GM12878 (cell line): ENCODE measurements around the gene AGAP1.

Experiments used
- MTA2 ChIP-seq: fragments of 450-650 bp; IDR thresholded peaks from 2 replicates; pipeline ENCODE4 v1.6.1; 2016; ENCODE audit warnings: low read depth, mild to moderate bottlenecking, moderate library complexity
- POLR2A ChIP-seq: IDR thresholded peaks from 2 replicates; pipeline ENCODE4 v1.6.1; 2011; ENCODE audit warnings: low read depth, mild to moderate bottlenecking, low read length
- RBBP5 ChIP-seq: fragments of 200-600 bp; sonication (generic); conservative IDR thresholded peaks from 2 replicates; pipeline ENCODE4 v1.6.1; 2016
- SP1 ChIP-seq: IDR thresholded peaks from one replicate; pipeline ENCODE4 v1.6.1; 2011; ENCODE audit warnings: low read depth, low read length
- SRF ChIP-seq, 2 experiments: IDR thresholded peaks; 2 replicates each; pipeline ENCODE4 v1.6.1; 2011; ENCODE audit warnings: low read depth in 2 of 2, low read length in 2 of 2, mild to moderate bottlenecking in 1 of 2, moderate library complexity in 1 of 2
- YY1 ChIP-seq: IDR thresholded peaks from 2 replicates; pipeline ENCODE4 v1.6.1; 2011; ENCODE audit warnings: low read depth, mild to moderate bottlenecking, low read length
- ZNF622 ChIP-seq: fragments of 450-650 bp; IDR thresholded peaks from 2 replicates; pipeline ENCODE4 v1.6.1; 2017; ENCODE audit warnings: mild to moderate bottlenecking, inconsistent platforms
- TF ChIP-seq, protein P1 (sequence below): IDR thresholded peaks from 2 replicates; pipeline ENCODE4 v1.6.1; 2011; ENCODE audit warnings: low read depth, mild to moderate bottlenecking, low read length, moderate library complexity, borderline replicate concordance; ENCODE audit errors: extremely low read depth
- TF ChIP-seq, protein P2 (sequence below), 3 experiments: IDR thresholded peaks in 2 of 3; conservative IDR thresholded peaks in 1 of 3; 2 replicates each; pipeline ENCODE4 v1.5.1; 2011; ENCODE audit warnings: low read depth in 3 of 3, low read length in 3 of 3, mild to moderate bottlenecking in 3 of 3, control low read depth in 2 of 3, moderate library complexity in 2 of 3, inconsistent platforms in 1 of 3, mixed read lengths in 1 of 3; ENCODE audit not compliant: control insufficient read depth in 2 of 3, insufficient read depth in 1 of 3; ENCODE audit errors: extremely low read depth in 1 of 3
- TF ChIP-seq, protein P3 (sequence below): IDR thresholded peaks from 2 replicates; pipeline ENCODE4 v1.6.1; 2012; ENCODE audit warnings: low read length, inconsistent platforms
- TF ChIP-seq, protein P4 (sequence below): IDR thresholded peaks from 2 replicates; pipeline ENCODE4 v1.6.1; 2011; ENCODE audit warnings: low read depth, low read length, improper control_type of control experiment, borderline replicate concordance

DNA sequence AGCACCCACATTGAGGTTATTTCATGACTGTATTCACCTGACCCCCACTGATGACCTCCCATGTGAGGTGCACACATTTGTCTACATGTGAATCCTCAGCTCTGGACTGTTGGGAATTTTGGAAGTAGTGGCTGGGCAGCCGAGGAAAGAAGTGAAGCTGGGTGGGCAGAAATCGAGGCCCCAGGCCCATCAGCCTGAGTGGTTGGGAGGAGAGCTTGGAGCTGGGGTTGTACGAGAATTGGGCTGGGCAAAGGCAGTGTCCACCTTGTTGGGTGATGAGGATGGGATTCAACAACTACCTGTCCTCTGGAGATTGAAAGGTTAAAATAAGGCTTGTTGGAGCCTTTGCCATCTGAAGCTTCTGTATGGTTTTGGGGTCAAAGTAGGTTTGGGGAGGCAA is 35.8 kb downstream of the AGAP1 start:
- TF ChIP-seq, protein P1, sequence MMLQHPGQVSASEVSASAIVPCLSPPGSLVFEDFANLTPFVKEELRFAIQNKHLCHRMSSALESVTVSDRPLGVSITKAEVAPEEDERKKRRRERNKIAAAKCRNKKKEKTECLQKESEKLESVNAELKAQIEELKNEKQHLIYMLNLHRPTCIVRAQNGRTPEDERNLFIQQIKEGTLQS, result no peak
- TF ChIP-seq, protein P2, sequence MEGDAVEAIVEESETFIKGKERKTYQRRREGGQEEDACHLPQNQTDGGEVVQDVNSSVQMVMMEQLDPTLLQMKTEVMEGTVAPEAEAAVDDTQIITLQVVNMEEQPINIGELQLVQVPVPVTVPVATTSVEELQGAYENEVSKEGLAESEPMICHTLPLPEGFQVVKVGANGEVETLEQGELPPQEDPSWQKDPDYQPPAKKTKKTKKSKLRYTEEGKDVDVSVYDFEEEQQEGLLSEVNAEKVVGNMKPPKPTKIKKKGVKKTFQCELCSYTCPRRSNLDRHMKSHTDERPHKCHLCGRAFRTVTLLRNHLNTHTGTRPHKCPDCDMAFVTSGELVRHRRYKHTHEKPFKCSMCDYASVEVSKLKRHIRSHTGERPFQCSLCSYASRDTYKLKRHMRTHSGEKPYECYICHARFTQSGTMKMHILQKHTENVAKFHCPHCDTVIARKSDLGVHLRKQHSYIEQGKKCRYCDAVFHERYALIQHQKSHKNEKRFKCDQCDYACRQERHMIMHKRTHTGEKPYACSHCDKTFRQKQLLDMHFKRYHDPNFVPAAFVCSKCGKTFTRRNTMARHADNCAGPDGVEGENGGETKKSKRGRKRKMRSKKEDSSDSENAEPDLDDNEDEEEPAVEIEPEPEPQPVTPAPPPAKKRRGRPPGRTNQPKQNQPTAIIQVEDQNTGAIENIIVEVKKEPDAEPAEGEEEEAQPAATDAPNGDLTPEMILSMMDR (IDR thresholded peaks at IDR 0.05 in 2 of 3, conservative IDR thresholded peaks at IDR 0.05 in 1 of 3; ENCODE audit: control insufficient read depth in 2 of 3, extremely low read depth in 1 of 3, insufficient read depth in 1 of 3, low read depth in 3 of 3, low read length in 3 of 3), result no peak
- TF ChIP-seq MTA2 (no peak), RBBP5 (no peak), POLR2A (no peak), YY1 (no peak), ZNF622 (no peak), SRF (IDR thresholded peaks at IDR 0.05; ENCODE audit: low read depth in 2 of 2, low read length in 2 of 2) (no peak), SP1 (no peak)
- TF ChIP-seq, protein P3, sequence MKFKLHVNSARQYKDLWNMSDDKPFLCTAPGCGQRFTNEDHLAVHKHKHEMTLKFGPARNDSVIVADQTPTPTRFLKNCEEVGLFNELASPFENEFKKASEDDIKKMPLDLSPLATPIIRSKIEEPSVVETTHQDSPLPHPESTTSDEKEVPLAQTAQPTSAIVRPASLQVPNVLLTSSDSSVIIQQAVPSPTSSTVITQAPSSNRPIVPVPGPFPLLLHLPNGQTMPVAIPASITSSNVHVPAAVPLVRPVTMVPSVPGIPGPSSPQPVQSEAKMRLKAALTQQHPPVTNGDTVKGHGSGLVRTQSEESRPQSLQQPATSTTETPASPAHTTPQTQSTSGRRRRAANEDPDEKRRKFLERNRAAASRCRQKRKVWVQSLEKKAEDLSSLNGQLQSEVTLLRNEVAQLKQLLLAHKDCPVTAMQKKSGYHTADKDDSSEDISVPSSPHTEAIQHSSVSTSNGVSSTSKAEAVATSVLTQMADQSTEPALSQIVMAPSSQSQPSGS, result no peak
- TF ChIP-seq, protein P4, sequence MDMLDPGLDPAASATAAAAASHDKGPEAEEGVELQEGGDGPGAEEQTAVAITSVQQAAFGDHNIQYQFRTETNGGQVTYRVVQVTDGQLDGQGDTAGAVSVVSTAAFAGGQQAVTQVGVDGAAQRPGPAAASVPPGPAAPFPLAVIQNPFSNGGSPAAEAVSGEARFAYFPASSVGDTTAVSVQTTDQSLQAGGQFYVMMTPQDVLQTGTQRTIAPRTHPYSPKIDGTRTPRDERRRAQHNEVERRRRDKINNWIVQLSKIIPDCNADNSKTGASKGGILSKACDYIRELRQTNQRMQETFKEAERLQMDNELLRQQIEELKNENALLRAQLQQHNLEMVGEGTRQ, result no peak
